ENCODE measurements around the gene PCDH15. TPM values are rescaled to one million over a fixed set of nuclear protein-coding genes. Genes with fewer than 3 reads are reported as not detected.

The PCDH15 gene
- total and polyA plus RNA-seq, 9 of the 15 experiments (the other 6 are each of a cell fraction or from before 2014, with no cell fraction given): not detected

DNA sequence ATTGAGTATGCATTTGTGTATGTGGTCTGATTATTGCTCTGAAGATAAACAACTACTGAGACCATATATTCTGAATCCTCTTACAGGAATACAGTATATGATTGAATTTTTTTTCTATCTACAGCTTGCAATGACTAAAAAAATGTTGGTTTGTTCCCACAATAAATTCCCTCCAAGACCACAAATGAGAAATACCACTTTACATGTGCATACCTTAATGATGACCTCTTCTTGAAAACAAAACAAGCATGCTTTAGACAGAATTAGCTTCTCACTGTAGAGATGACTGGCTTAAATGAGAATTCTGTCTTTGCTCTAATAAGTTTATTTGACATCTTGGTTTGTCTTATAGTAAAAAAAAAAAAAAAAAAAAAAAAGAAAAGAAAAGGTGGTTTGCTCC lies 241.5 kb downstream of the PCDH15 start:
- no peaks in the 10 kb centered on the region for H4K20me1 ChIP-seq (replicated peaks; ENCODE audit: control insufficient read depth, insufficient read depth, low read length)
- no peak overlapping the region for H3K27ac ChIP-seq (ENCODE audit: extremely low read depth, low read depth, low read length)
- POLR2A ChIA-PET: no interaction called here
- in situ Hi-C loops (cut with MboI) (no loop called here), intact Hi-C loops (cut with micrococcal nuclease) (no loop called here)
- FAIRE-seq: no peak
- TF ChIP-seq, protein P1, sequence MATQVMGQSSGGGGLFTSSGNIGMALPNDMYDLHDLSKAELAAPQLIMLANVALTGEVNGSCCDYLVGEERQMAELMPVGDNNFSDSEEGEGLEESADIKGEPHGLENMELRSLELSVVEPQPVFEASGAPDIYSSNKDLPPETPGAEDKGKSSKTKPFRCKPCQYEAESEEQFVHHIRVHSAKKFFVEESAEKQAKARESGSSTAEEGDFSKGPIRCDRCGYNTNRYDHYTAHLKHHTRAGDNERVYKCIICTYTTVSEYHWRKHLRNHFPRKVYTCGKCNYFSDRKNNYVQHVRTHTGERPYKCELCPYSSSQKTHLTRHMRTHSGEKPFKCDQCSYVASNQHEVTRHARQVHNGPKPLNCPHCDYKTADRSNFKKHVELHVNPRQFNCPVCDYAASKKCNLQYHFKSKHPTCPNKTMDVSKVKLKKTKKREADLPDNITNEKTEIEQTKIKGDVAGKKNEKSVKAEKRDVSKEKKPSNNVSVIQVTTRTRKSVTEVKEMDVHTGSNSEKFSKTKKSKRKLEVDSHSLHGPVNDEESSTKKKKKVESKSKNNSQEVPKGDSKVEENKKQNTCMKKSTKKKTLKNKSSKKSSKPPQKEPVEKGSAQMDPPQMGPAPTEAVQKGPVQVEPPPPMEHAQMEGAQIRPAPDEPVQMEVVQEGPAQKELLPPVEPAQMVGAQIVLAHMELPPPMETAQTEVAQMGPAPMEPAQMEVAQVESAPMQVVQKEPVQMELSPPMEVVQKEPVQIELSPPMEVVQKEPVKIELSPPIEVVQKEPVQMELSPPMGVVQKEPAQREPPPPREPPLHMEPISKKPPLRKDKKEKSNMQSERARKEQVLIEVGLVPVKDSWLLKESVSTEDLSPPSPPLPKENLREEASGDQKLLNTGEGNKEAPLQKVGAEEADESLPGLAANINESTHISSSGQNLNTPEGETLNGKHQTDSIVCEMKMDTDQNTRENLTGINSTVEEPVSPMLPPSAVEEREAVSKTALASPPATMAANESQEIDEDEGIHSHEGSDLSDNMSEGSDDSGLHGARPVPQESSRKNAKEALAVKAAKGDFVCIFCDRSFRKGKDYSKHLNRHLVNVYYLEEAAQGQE (IDR thresholded peaks at IDR 0.05; ENCODE audit: borderline replicate concordance): no peak
- TF ChIP-seq, protein P1 (CRISPR knock-in tag; IDR thresholded peaks at IDR 0.05; ENCODE audit: low read depth): no peak
- TF ChIP-seq ATF1 (CRISPR knock-in tag; IDR thresholded peaks at IDR 0.05) (no peak), ATF1 (tag; IDR thresholded peaks at IDR 0.05) (no peak), CBX8 (IDR thresholded peaks at IDR 0.05; ENCODE audit: borderline replicate concordance, extremely low read depth, low read depth, low read length, poor library complexity, severe bottlenecking) (no peak), E2F1 (CRISPR knock-in tag; IDR thresholded peaks at IDR 0.05) (no peak), ZNF57 (CRISPR knock-in tag; IDR thresholded peaks at IDR 0.05) (no peak), ZNF347 (CRISPR knock-in tag; IDR thresholded peaks at IDR 0.05; ENCODE audit: low read depth) (no peak), KDM2B (CRISPR knock-in tag; IDR thresholded peaks at IDR 0.05) (no peak), ZNF507 (tag; conservative IDR thresholded peaks at IDR 0.05) (no peak), IFI16 (CRISPR knock-in tag; IDR thresholded peaks at IDR 0.05) (no peak)
- TF ChIP-seq, protein P2, sequence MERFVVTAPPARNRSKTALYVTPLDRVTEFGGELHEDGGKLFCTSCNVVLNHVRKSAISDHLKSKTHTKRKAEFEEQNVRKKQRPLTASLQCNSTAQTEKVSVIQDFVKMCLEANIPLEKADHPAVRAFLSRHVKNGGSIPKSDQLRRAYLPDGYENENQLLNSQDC (CRISPR knock-in tag; IDR thresholded peaks at IDR 0.05): no peak
- CTCF ChIA-PET (ENCODE audit: low intra/inter-chr PET ratio): no interaction called here
- no peaks in the 10 kb centered on the region for H3K27me3 ChIP-seq (ENCODE audit: control insufficient read depth in 2 of 2, insufficient read depth in 2 of 2, low read length in 2 of 2)
- no peak for DNase-seq (ENCODE audit: extremely low read depth in 1 of 4, low spot score in 3 of 4)
- H3K9me1 ChIP-seq (ENCODE audit: control insufficient read depth, insufficient read depth, low read length): no peaks in the 10 kb centered on the region
- H3K79me2 ChIP-seq (ENCODE audit: control insufficient read depth, insufficient read depth, low read length): no peaks in the 10 kb centered on the region
- H3K9ac ChIP-seq (ENCODE audit: insufficient read depth in 1 of 2, low read depth in 2 of 2, low read length in 2 of 2): no peak overlapping the region
- H3K4me3 ChIP-seq: no peak overlapping the region
- H3K4me2 ChIP-seq (ENCODE audit: insufficient read depth, low read length): no peak overlapping the region
- no peaks in the 10 kb centered on the region for H3K36me3 ChIP-seq (ENCODE audit: control insufficient read depth, insufficient read depth, low read length)
- ATAC-seq: no peak
- no TSS peak for BruUV-seq (replicated peaks)
- no peak overlapping the region for H2AFZ ChIP-seq (ENCODE audit: low read depth, low read length)
- no peaks in the 10 kb centered on the region; the same call in none of the 2 replicates for H3K9me3 ChIP-seq (replicated peaks; ENCODE audit: control insufficient read depth, insufficient read depth, low read depth, low read length)
- H3K4me1 ChIP-seq (replicated peaks in 1 of 2; ENCODE audit: control insufficient read depth in 2 of 2, insufficient read depth in 2 of 2, low read length in 2 of 2): no peaks in the 10 kb centered on the region

Measured in K562 (cell line).